H9 (cell line): Measurements from ENCODE around the gene IRF1. TPM values are rescaled to one million over a fixed set of nuclear protein-coding genes. Genes with fewer than 3 reads are reported as not detected.

Source experiments
- DNase-seq: peaks from one replicate; pipeline ENCODE4 v3.0.0-alpha.2; 2017
- H2AFZ ChIP-seq: one replicate; pipeline ENCODE4 v1.6.1; 2013; ENCODE audit warnings: mild to moderate bottlenecking, low read length, control low read depth, moderate library complexity
- H2AK5ac ChIP-seq: 2 replicates; pipeline ENCODE4 v1.6.1; 2013; ENCODE audit warnings: low read length, control low read depth, mixed read lengths; ENCODE audit not compliant: insufficient read length
- H2BK120ac ChIP-seq: one replicate; pipeline ENCODE4 v1.6.1; 2013; ENCODE audit warnings: low read depth, mild to moderate bottlenecking, low read length, control low read depth, inconsistent platforms; ENCODE audit not compliant: poor library complexity, severe bottlenecking
- H2BK12ac ChIP-seq: 2 replicates; pipeline ENCODE4 v1.6.1; 2013; ENCODE audit warnings: low read length, control low read depth, mixed read lengths, low read depth; ENCODE audit not compliant: insufficient read length
- H2BK15ac ChIP-seq: 2 replicates; pipeline ENCODE4 v1.6.1; 2013; ENCODE audit warnings: low read depth, low read length, control low read depth
- H2BK20ac ChIP-seq: one replicate; pipeline ENCODE4 v1.6.1; 2013; ENCODE audit warnings: low read depth, mild to moderate bottlenecking, low read length, control low read depth, inconsistent platforms; ENCODE audit not compliant: poor library complexity, severe bottlenecking
- H2BK5ac ChIP-seq: 2 replicates; pipeline ENCODE4 v1.6.1; 2013; ENCODE audit warnings: low read length, control low read depth, mixed read lengths; ENCODE audit not compliant: insufficient read length
- H3K14ac ChIP-seq: 2 replicates; pipeline ENCODE4 v1.6.1; 2013; ENCODE audit warnings: low read length, control low read depth; ENCODE audit not compliant: insufficient read depth
- H3K18ac ChIP-seq: 2 replicates; pipeline ENCODE4 v1.6.1; 2013; ENCODE audit warnings: low read depth, mild to moderate bottlenecking, mixed read lengths, low read length, control low read depth; ENCODE audit not compliant: insufficient read length
- H3K23ac ChIP-seq: 2 replicates; pipeline ENCODE4 v1.6.1; 2013; ENCODE audit warnings: low read length, control low read depth, mixed read lengths, low read depth; ENCODE audit not compliant: insufficient read length
- H3K23me2 ChIP-seq: 2 replicates; pipeline ENCODE4 v1.6.1; 2013; ENCODE audit warnings: low read depth, mild to moderate bottlenecking, mixed read lengths, low read length, control low read depth; ENCODE audit not compliant: insufficient read length, poor library complexity, severe bottlenecking
- H3K27ac ChIP-seq: 2 replicates; pipeline ENCODE4 v1.5.1; 2013; ENCODE audit warnings: low read length, control low read depth, mixed read lengths, low read depth; ENCODE audit not compliant: insufficient read length
- H3K27me3 ChIP-seq: 2 replicates; pipeline ENCODE4 v1.6.1; 2013; ENCODE audit warnings: low read length, control low read depth, inconsistent platforms; ENCODE audit not compliant: insufficient read depth
- H3K4ac ChIP-seq: 2 replicates; pipeline ENCODE4 v1.6.1; 2013; ENCODE audit warnings: low read depth, mild to moderate bottlenecking, control low read depth, inconsistent platforms, low read length, moderate library complexity
- H3K4me1 ChIP-seq: 2 replicates; pipeline ENCODE4 v1.6.1; 2013; ENCODE audit warnings: low read length, control low read depth, inconsistent platforms; ENCODE audit not compliant: insufficient read depth
- H3K4me2 ChIP-seq: 2 replicates; pipeline ENCODE4 v1.6.1; 2013; ENCODE audit warnings: low read length, control low read depth, mixed read lengths; ENCODE audit not compliant: insufficient read length, insufficient read depth
- H3K56ac ChIP-seq: 2 replicates; pipeline ENCODE4 v1.6.1; 2013; ENCODE audit warnings: low read depth, mild to moderate bottlenecking, mixed read lengths, low read length, control low read depth; ENCODE audit not compliant: insufficient read length
- H3K79me1 ChIP-seq: 2 replicates; pipeline ENCODE4 v1.6.1; 2013; ENCODE audit warnings: low read depth, mild to moderate bottlenecking, moderate library complexity, low read length, control low read depth, inconsistent platforms; ENCODE audit not compliant: insufficient read depth, poor library complexity, severe bottlenecking
- H3K79me2 ChIP-seq: 2 replicates; pipeline ENCODE4 v1.6.1; 2013; ENCODE audit warnings: low read length, control low read depth, inconsistent platforms; ENCODE audit not compliant: insufficient read depth
- H3K9ac ChIP-seq: 2 replicates; pipeline ENCODE4 v1.6.1; 2013; ENCODE audit warnings: low read length, control low read depth, mixed read lengths; ENCODE audit not compliant: insufficient read length; ENCODE audit errors: extremely low read depth
- H3K9me3 ChIP-seq: one replicate; pipeline ENCODE4 v1.6.1; 2013; ENCODE audit warnings: low read depth, low read length, inconsistent platforms; ENCODE audit not compliant: control insufficient read depth
- H3T11ph ChIP-seq: one replicate; pipeline ENCODE4 v1.6.1; 2013; ENCODE audit warnings: mild to moderate bottlenecking, low read length, control low read depth, inconsistent platforms
- H4K20me1 ChIP-seq: one replicate; pipeline ENCODE4 v1.6.1; 2013; ENCODE audit not compliant: control insufficient read depth, insufficient read length, insufficient read depth
- H4K5ac ChIP-seq: 2 replicates; pipeline ENCODE4 v1.6.1; 2013; ENCODE audit warnings: low read depth, mild to moderate bottlenecking, mixed read lengths, low read length, control low read depth; ENCODE audit not compliant: insufficient read length
- H4K8ac ChIP-seq: replicated peaks from 2 replicates; pipeline ENCODE4 v1.6.1; 2013; ENCODE audit warnings: low read length, control low read depth, mixed read lengths, low read depth; ENCODE audit not compliant: insufficient read length
- H4K91ac ChIP-seq: 2 replicates; pipeline ENCODE4 v1.6.1; 2013; ENCODE audit warnings: low read depth, mild to moderate bottlenecking, moderate library complexity, mixed read lengths, low read length, control low read depth; ENCODE audit not compliant: insufficient read length
- H3K27ac Mint-ChIP-seq, 3 experiments: 2 replicates in 2 of 3; 3 replicates in 1 of 3; pipeline ENCODE4 v1.8.0; 2020 to 2021; ENCODE audit warnings: mixed read lengths in 3 of 3, mild to moderate bottlenecking in 1 of 3, moderate library complexity in 1 of 3
- H3K27me3 Mint-ChIP-seq: 2 replicates; pipeline ENCODE4 v1.8.0; 2021; ENCODE audit warnings: low read depth, mild to moderate bottlenecking, moderate library complexity, mixed read lengths
- H3K36me3 Mint-ChIP-seq, 3 experiments: 2 replicates in 2 of 3; 3 replicates in 1 of 3; pipeline ENCODE4 v1.8.0; 2020 to 2021; ENCODE audit warnings: low read depth in 3 of 3, mixed read lengths in 3 of 3; ENCODE audit not compliant: insufficient read depth in 1 of 3
- H3K4me1 Mint-ChIP-seq, 2 experiments: 2 replicates each; pipeline ENCODE4 v1.8.0; 2020; ENCODE audit warnings: mixed read lengths in 2 of 2
- H3K4me3 Mint-ChIP-seq, 2 experiments: 2 replicates in 1 of 2; 3 replicates in 1 of 2; pipeline ENCODE4 v1.8.0; 2020 to 2021; ENCODE audit warnings: mild to moderate bottlenecking in 2 of 2, mixed read lengths in 2 of 2, moderate library complexity in 1 of 2
- H3K9me3 Mint-ChIP-seq, 2 experiments: 2 replicates in 1 of 2; 3 replicates in 1 of 2; pipeline ENCODE4 v1.8.0; 2020; ENCODE audit warnings: mild to moderate bottlenecking in 2 of 2, mixed read lengths in 2 of 2, moderate library complexity in 1 of 2
- WGBS: extraction: QIAGEN DNeasy Blood & Tissue Kit; methylation state at CpG from one replicate; pipeline ENCODE4 v1.1.7; 2013; ENCODE audit warnings: missing lambda C conversion rate, low lambda C conversion rate, mixed read lengths; ENCODE audit not compliant: insufficient read length; ENCODE audit errors: extremely low coverage; 5-methylcytosine and 5-hydroxymethylcytosine counted together
- total RNA-seq: library from RNA; stranded (reverse); gene quantifications from 2 replicates; pipeline ENCODE4 v1.2.1, GENCODE V29; 2021
- TF ChIP-seq, protein P1 (sequence below): fragments of 200-600 bp; sonication (generic); conservative IDR thresholded peaks from 3 replicates; pipeline ENCODE4 v1.8.0; 2021; ENCODE audit warnings: antibody characterized with exemption, mild to moderate bottlenecking

Gene IRF1
- total RNA-seq, 1 experiment from 2014 or later: 8.7 TPM

DNA sequence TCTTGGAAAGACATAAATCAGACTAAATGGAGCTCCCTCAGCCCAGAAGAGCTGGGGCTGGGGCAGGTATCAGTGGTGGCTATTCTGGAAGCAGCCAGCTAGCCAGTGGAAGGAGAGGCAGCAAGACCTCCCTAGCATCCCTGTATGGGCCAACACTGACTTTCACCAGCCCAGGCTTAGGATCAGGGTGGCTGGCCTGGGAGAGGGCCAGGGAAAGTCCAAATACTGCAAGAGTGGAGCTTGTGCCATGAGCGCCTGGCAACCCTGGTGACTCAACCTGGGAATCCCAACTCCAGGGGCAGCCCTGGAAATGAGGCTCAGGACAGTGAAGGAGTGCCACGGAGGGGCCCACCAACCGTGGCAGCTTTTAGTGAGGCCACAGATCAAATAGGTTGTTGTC lies 7.6 kb upstream of the IRF1 start:
- H3K27ac Mint-ChIP-seq: no peak overlapping the region
- Histone ChIP-seq H3K56ac (no peak overlapping the region), H2BK15ac (no peak overlapping the region), H2BK120ac (no peak overlapping the region), H2BK12ac (no peak overlapping the region), H4K8ac (no peak overlapping the region), H3T11ph (no peak overlapping the region), H3K9ac (no peak overlapping the region), H4K5ac (no peak overlapping the region), H2BK5ac (no peak overlapping the region), H3K27ac (no peak overlapping the region), H3K79me1 (no peaks in the 10 kb centered on the region), H3K4me1 (0 out of 2 replicates have a peak, but pooled peaks cover 3% of the 10 kb centered on the region), H2BK20ac (no peak overlapping the region), H3K23me2 (peaks cover 12% of the 10 kb centered on the region), H4K91ac (no peak overlapping the region), H3K79me2 (no peaks in the 10 kb centered on the region), H3K9me3 (no peaks in the 10 kb centered on the region), H2AK5ac (no peak overlapping the region), H3K23ac (no peak overlapping the region), H3K4ac (no peak overlapping the region), H3K4me2 (no peak overlapping the region), H3K27me3 (no peaks in the 10 kb centered on the region; the same call in 1 of the 2 replicates), H4K20me1 (no peaks in the 10 kb centered on the region), H3K18ac (no peak overlapping the region), H2AFZ (no peak overlapping the region), H3K14ac (no peak overlapping the region)
- peaks cover 13% of the 10 kb centered on the region for H3K27me3 Mint-ChIP-seq
- H3K36me3 Mint-ChIP-seq: no peaks in the 10 kb centered on the region; a peak in 1 of 7 replicates
- H3K4me3 Mint-ChIP-seq: 0 out of 5 replicates have a peak overlapping the region, but pooled peaks of 1 of the 2 experiments have one; percentile 14
- peaks cover 15 to 16% of the 10 kb centered on the region in 2 experiments for H3K4me1 Mint-ChIP-seq
- DNase-seq: no peak
- no CpG with 5 or more reads among the region's 3 CpGs for WGBS
- H3K9me3 Mint-ChIP-seq: no peaks in the 10 kb centered on the region
- TF ChIP-seq, protein P1, sequence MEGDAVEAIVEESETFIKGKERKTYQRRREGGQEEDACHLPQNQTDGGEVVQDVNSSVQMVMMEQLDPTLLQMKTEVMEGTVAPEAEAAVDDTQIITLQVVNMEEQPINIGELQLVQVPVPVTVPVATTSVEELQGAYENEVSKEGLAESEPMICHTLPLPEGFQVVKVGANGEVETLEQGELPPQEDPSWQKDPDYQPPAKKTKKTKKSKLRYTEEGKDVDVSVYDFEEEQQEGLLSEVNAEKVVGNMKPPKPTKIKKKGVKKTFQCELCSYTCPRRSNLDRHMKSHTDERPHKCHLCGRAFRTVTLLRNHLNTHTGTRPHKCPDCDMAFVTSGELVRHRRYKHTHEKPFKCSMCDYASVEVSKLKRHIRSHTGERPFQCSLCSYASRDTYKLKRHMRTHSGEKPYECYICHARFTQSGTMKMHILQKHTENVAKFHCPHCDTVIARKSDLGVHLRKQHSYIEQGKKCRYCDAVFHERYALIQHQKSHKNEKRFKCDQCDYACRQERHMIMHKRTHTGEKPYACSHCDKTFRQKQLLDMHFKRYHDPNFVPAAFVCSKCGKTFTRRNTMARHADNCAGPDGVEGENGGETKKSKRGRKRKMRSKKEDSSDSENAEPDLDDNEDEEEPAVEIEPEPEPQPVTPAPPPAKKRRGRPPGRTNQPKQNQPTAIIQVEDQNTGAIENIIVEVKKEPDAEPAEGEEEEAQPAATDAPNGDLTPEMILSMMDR: no peak
